ENCODE measurements around the gene ADAMTSL3. TPM values are rescaled to one million over a fixed set of nuclear protein-coding genes. Genes with fewer than 3 reads are reported as not detected.
A peak's percentile ranks its signal among the peaks of the same experiment; 100 is the strongest.

ADAMTSL3 gene
- total RNA-seq, 1 donor from 2014 or later: 0.07 TPM

- H3K4me3 Mint-ChIP-seq: no peak overlapping the region
- H3K36me3 Mint-ChIP-seq (ENCODE audit: low read depth): peaks cover 12% of the 10 kb centered on the region
- no peak for DNase-seq (ENCODE audit: low read depth, low spot score)
- no peak overlapping the region for H3K27ac Mint-ChIP-seq (ENCODE audit: unreplicated experiment)
- no peaks in the 10 kb centered on the region for H3K4me1 Mint-ChIP-seq
- TF ChIP-seq CTCF (conservative IDR thresholded peaks at IDR 0.05): peak; percentile 42
- peaks cover 3% of the 10 kb centered on the region for H3K27me3 Mint-ChIP-seq (ENCODE audit: low read depth)
- H3K9me3 Mint-ChIP-seq: peaks cover 19% of the 10 kb centered on the region
These were observed 319.9 kb downstream of the ADAMTSL3 start for GRCh38 chr15:83973816-83974215.

- H3K27ac Mint-ChIP-seq (ENCODE audit: unreplicated experiment): no peak overlapping the region
- no peaks in the 10 kb centered on the region for H3K4me1 Mint-ChIP-seq
- no peak overlapping the region for H3K4me3 Mint-ChIP-seq
- TF ChIP-seq CTCF (conservative IDR thresholded peaks at IDR 0.05): no peak
- DNase-seq (ENCODE audit: low read depth, low spot score): no peak
- H3K27me3 Mint-ChIP-seq (ENCODE audit: low read depth): no peaks in the 10 kb centered on the region
- H3K36me3 Mint-ChIP-seq (ENCODE audit: low read depth): peaks cover 12% of the 10 kb centered on the region
- peaks cover 20% of the 10 kb centered on the region for H3K9me3 Mint-ChIP-seq
These were observed 324.1 kb downstream of the ADAMTSL3 start for GRCh38 chr15:83977992-83978391.

- Mint-ChIP-seq H3K36me3 (ENCODE audit: low read depth) (peaks cover 12% of the 10 kb centered on the region), H3K9me3 (peaks cover 20% of the 10 kb centered on the region), H3K4me1 (no peaks in the 10 kb centered on the region), H3K27me3 (ENCODE audit: low read depth) (no peaks in the 10 kb centered on the region), H3K27ac (ENCODE audit: unreplicated experiment) (no peak overlapping the region), H3K4me3 (no peak overlapping the region)
- TF ChIP-seq CTCF (conservative IDR thresholded peaks at IDR 0.05): no peak
- no peak for DNase-seq (ENCODE audit: low read depth, low spot score)
These were observed 324.7 kb downstream of the ADAMTSL3 start for GRCh38 chr15:83978588-83978987.

GRCh38 chr15:83980637-83981036 is 326.7 kb downstream of the ADAMTSL3 start:
- H3K27ac Mint-ChIP-seq (ENCODE audit: unreplicated experiment): no peak overlapping the region
- TF ChIP-seq CTCF (conservative IDR thresholded peaks at IDR 0.05): no peak
- no peaks in the 10 kb centered on the region for H3K4me1 Mint-ChIP-seq
- no peaks in the 10 kb centered on the region for H3K27me3 Mint-ChIP-seq (ENCODE audit: low read depth)
- H3K4me3 Mint-ChIP-seq: no peak overlapping the region
- no peak for DNase-seq (ENCODE audit: low read depth, low spot score)
- H3K36me3 Mint-ChIP-seq (ENCODE audit: low read depth): peaks cover 12% of the 10 kb centered on the region
- peaks cover 16% of the 10 kb centered on the region for H3K9me3 Mint-ChIP-seq

- TF ChIP-seq CTCF (conservative IDR thresholded peaks at IDR 0.05): no peak
- Mint-ChIP-seq H3K4me1 (no peaks in the 10 kb centered on the region), H3K9me3 (peaks cover 5% of the 10 kb centered on the region), H3K36me3 (ENCODE audit: low read depth) (no peaks in the 10 kb centered on the region), H3K4me3 (no peak overlapping the region), H3K27me3 (ENCODE audit: low read depth) (no peaks in the 10 kb centered on the region), H3K27ac (ENCODE audit: unreplicated experiment) (no peak overlapping the region)
- DNase-seq (ENCODE audit: low read depth, low spot score): no peak
These were observed 328.8 kb downstream of the ADAMTSL3 start for GRCh38 chr15:83982748-83983147.

Measured in neural crest cell (in vitro differentiated cells).